B cell (primary cell): ENCODE data around the gene CTCF.

Experiments used
- EZH2 ChIP-seq: IDR thresholded peaks from 2 replicates; pipeline ENCODE4 v1.6.1; 2012; ENCODE audit warnings: borderline replicate concordance, low read depth, mild to moderate bottlenecking, moderate library complexity, low read length; ENCODE audit not compliant: insufficient read depth, poor library complexity, severe bottlenecking
- TF ChIP-seq, protein P1 (sequence below): fragments of 200-600 bp; IDR thresholded peaks from one replicate; pipeline ENCODE4 v1.8.0; 2022; ENCODE audit warnings: antibody characterized with exemption, mild to moderate bottlenecking

DNA sequence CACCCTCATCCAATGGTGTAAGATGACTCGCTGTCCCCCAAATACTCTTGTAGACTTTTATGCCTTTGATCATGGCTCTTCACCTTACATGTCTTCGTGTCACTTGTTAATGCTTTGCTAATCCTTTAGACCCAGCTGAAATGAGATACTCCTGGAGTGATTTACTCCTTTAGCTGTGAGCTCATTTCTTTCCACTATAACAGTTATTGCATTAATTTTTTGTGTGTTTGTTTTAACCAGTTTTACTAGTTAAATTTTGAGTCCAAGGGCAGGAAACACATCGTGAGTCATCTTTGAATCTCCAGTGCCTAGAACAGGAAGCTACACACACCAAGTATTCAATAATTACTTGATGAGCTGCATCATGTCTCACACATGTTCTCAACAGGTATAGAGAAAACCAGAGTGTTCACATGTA, 6.5 kb upstream of the CTCF start:
- TF ChIP-seq, protein P1, sequence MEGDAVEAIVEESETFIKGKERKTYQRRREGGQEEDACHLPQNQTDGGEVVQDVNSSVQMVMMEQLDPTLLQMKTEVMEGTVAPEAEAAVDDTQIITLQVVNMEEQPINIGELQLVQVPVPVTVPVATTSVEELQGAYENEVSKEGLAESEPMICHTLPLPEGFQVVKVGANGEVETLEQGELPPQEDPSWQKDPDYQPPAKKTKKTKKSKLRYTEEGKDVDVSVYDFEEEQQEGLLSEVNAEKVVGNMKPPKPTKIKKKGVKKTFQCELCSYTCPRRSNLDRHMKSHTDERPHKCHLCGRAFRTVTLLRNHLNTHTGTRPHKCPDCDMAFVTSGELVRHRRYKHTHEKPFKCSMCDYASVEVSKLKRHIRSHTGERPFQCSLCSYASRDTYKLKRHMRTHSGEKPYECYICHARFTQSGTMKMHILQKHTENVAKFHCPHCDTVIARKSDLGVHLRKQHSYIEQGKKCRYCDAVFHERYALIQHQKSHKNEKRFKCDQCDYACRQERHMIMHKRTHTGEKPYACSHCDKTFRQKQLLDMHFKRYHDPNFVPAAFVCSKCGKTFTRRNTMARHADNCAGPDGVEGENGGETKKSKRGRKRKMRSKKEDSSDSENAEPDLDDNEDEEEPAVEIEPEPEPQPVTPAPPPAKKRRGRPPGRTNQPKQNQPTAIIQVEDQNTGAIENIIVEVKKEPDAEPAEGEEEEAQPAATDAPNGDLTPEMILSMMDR = no peak
- no peak for TF ChIP-seq EZH2
